Measurements from ENCODE around the gene COL23A1. TPM values are rescaled to one million over a fixed set of nuclear protein-coding genes. Genes with fewer than 3 reads are reported as not detected.
A peak's percentile ranks its signal among the peaks of the same experiment; 100 is the strongest.

COL23A1 gene
- total RNA-seq, 1 experiment from 2014 or later: 15.0 TPM

DNA sequence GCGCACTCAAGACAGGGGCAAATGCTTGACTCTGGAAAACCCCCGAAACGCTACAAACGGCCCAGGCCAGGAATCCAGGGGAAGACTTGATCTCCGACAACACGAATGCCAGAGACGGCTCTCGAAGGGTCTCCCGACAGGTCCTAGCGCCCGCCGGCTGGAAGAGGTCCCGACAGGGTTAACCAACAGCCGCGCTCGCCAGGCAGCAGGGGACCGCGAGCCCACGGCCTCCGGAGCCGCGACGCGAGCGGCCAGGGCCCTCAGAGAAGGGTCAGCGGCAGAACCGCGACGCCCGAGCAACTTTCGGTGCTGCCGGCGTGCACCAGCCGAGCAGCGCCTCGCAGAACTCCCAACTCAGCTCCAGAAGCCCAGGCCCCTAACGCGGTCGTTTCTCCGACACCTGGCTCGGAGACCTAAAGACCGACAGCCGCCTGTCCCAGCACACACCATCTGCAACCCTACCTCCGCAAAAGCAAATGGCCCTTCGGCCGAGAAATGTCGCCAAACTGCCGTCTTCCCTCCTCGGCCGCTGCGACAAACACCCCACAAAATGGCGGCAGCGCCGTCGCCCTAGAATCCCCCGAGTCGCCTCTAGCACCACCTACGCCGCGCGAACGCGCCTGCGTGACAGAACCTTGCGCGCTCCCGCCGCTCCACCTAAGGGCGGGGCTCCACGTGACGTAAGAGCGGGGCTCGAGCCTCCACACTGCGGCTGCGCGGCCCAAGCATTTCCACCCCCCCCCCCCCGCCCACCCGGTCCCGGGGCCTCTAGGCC lies 36.5 kb upstream of the COL23A1 start, which contains the start of gene CLK4:
Gene CLK4 (minus strand): TSS at position 567 of the 775 bp plus-strand sequence. CDS start 3,634 bp downstream, outside the sequence.
- peaks cover 19% of the 10 kb centered on the region for H3K27me3 Mint-ChIP-seq (ENCODE audit: low read depth)
- H3K9me3 Mint-ChIP-seq: no peaks in the 10 kb centered on the region
- peak; percentile 83 for ATAC-seq
- ChIA-PET CTCF (interaction anchor here (1.5 to 1.6 kb wide), 2 partner anchors 37 to 104 kb away, joined by 4 to 9 read pairs; partner anchors contain the start of genes COL23A1 and ZNF354A), POLR2A (interaction anchor here (1.9 kb wide), 1 partner anchor 104 kb away, joined by 7 read pairs; the partner anchor contains the start of gene ZNF354A)
- peaks cover 10% of the 10 kb centered on the region for H3K36me3 Mint-ChIP-seq
- peaks cover 41% of the 10 kb centered on the region for H3K4me1 Mint-ChIP-seq
- DNase-seq (ENCODE audit: low spot score): peak; percentile 94
- H3K4me3 Mint-ChIP-seq: peak within 1 kb of the TSS; percentile 78
- H3K27ac Mint-ChIP-seq: peak within 1 kb of the TSS; percentile 98
- TF ChIP-seq SP1 (CRISPR knock-in tag; conservative IDR thresholded peaks at IDR 0.05) (peak; percentile 38; the same call in 1 of the 2 replicates), FOXJ3 (CRISPR knock-in tag; IDR thresholded peaks at IDR 0.05; ENCODE audit: borderline replicate concordance) (no peak), TP53 (CRISPR knock-in tag; IDR thresholded peaks at IDR 0.05) (peak; percentile 71; the same call in 1 of the 2 replicates), SOX15 (CRISPR knock-in tag; IDR thresholded peaks at IDR 0.05) (no peak), RORB (CRISPR knock-in tag; IDR thresholded peaks at IDR 0.05) (no peak), ESRRA (CRISPR knock-in tag; IDR thresholded peaks at IDR 0.05; ENCODE audit: borderline replicate concordance) (no peak), ZBTB21 (CRISPR knock-in tag; IDR thresholded peaks at IDR 0.05; ENCODE audit: borderline replicate concordance) (0 out of 2 replicates have a peak, but pooled peaks have one; percentile 20), TEAD1 (CRISPR knock-in tag; IDR thresholded peaks at IDR 0.05) (no peak; the same call in 1 of the 2 replicates), SMAD4 (CRISPR knock-in tag; IDR thresholded peaks at IDR 0.05) (no peak)
- TF ChIP-seq, protein P1, sequence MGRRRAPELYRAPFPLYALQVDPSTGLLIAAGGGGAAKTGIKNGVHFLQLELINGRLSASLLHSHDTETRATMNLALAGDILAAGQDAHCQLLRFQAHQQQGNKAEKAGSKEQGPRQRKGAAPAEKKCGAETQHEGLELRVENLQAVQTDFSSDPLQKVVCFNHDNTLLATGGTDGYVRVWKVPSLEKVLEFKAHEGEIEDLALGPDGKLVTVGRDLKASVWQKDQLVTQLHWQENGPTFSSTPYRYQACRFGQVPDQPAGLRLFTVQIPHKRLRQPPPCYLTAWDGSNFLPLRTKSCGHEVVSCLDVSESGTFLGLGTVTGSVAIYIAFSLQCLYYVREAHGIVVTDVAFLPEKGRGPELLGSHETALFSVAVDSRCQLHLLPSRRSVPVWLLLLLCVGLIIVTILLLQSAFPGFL (CRISPR knock-in tag; IDR thresholded peaks at IDR 0.05; ENCODE audit: borderline replicate concordance): no peak
- TF ChIP-seq, protein P2, sequence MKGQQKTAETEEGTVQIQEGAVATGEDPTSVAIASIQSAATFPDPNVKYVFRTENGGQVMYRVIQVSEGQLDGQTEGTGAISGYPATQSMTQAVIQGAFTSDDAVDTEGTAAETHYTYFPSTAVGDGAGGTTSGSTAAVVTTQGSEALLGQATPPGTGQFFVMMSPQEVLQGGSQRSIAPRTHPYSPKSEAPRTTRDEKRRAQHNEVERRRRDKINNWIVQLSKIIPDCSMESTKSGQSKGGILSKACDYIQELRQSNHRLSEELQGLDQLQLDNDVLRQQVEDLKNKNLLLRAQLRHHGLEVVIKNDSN (CRISPR knock-in tag; IDR thresholded peaks at IDR 0.05): peak; percentile 89
- TF ChIP-seq, protein P3, sequence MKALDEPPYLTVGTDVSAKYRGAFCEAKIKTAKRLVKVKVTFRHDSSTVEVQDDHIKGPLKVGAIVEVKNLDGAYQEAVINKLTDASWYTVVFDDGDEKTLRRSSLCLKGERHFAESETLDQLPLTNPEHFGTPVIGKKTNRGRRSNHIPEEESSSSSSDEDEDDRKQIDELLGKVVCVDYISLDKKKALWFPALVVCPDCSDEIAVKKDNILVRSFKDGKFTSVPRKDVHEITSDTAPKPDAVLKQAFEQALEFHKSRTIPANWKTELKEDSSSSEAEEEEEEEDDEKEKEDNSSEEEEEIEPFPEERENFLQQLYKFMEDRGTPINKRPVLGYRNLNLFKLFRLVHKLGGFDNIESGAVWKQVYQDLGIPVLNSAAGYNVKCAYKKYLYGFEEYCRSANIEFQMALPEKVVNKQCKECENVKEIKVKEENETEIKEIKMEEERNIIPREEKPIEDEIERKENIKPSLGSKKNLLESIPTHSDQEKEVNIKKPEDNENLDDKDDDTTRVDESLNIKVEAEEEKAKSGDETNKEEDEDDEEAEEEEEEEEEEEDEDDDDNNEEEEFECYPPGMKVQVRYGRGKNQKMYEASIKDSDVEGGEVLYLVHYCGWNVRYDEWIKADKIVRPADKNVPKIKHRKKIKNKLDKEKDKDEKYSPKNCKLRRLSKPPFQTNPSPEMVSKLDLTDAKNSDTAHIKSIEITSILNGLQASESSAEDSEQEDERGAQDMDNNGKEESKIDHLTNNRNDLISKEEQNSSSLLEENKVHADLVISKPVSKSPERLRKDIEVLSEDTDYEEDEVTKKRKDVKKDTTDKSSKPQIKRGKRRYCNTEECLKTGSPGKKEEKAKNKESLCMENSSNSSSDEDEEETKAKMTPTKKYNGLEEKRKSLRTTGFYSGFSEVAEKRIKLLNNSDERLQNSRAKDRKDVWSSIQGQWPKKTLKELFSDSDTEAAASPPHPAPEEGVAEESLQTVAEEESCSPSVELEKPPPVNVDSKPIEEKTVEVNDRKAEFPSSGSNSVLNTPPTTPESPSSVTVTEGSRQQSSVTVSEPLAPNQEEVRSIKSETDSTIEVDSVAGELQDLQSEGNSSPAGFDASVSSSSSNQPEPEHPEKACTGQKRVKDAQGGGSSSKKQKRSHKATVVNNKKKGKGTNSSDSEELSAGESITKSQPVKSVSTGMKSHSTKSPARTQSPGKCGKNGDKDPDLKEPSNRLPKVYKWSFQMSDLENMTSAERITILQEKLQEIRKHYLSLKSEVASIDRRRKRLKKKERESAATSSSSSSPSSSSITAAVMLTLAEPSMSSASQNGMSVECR (CRISPR knock-in tag; IDR thresholded peaks at IDR 0.05; ENCODE audit: borderline replicate concordance): no peak
- TF ChIP-seq, protein P4, sequence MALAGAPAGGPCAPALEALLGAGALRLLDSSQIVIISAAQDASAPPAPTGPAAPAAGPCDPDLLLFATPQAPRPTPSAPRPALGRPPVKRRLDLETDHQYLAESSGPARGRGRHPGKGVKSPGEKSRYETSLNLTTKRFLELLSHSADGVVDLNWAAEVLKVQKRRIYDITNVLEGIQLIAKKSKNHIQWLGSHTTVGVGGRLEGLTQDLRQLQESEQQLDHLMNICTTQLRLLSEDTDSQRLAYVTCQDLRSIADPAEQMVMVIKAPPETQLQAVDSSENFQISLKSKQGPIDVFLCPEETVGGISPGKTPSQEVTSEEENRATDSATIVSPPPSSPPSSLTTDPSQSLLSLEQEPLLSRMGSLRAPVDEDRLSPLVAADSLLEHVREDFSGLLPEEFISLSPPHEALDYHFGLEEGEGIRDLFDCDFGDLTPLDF (CRISPR knock-in tag; IDR thresholded peaks at IDR 0.05): no peak
- TF ChIP-seq, protein P5, sequence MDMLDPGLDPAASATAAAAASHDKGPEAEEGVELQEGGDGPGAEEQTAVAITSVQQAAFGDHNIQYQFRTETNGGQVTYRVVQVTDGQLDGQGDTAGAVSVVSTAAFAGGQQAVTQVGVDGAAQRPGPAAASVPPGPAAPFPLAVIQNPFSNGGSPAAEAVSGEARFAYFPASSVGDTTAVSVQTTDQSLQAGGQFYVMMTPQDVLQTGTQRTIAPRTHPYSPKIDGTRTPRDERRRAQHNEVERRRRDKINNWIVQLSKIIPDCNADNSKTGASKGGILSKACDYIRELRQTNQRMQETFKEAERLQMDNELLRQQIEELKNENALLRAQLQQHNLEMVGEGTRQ (CRISPR knock-in tag; IDR thresholded peaks at IDR 0.05): peak; percentile 92
- TF ChIP-seq, protein P6, sequence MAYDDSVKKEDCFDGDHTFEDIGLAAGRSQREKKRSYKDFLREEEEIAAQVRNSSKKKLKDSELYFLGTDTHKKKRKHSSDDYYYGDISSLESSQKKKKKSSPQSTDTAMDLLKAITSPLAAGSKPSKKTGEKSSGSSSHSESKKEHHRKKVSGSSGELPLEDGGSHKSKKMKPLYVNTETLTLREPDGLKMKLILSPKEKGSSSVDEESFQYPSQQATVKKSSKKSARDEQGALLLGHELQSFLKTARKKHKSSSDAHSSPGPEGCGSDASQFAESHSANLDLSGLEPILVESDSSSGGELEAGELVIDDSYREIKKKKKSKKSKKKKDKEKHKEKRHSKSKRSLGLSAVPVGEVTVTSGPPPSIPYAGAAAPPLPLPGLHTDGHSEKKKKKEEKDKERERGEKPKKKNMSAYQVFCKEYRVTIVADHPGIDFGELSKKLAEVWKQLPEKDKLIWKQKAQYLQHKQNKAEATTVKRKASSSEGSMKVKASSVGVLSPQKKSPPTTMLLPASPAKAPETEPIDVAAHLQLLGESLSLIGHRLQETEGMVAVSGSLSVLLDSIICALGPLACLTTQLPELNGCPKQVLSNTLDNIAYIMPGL (CRISPR knock-in tag; IDR thresholded peaks at IDR 0.05): peak; percentile 77
- TF ChIP-seq, protein P7, sequence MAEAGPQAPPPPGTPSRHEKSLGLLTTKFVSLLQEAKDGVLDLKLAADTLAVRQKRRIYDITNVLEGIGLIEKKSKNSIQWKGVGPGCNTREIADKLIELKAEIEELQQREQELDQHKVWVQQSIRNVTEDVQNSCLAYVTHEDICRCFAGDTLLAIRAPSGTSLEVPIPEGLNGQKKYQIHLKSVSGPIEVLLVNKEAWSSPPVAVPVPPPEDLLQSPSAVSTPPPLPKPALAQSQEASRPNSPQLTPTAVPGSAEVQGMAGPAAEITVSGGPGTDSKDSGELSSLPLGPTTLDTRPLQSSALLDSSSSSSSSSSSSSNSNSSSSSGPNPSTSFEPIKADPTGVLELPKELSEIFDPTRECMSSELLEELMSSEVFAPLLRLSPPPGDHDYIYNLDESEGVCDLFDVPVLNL (CRISPR knock-in tag; IDR thresholded peaks at IDR 0.05; ENCODE audit: borderline replicate concordance, low read depth): no peak
- TF ChIP-seq, protein P8, sequence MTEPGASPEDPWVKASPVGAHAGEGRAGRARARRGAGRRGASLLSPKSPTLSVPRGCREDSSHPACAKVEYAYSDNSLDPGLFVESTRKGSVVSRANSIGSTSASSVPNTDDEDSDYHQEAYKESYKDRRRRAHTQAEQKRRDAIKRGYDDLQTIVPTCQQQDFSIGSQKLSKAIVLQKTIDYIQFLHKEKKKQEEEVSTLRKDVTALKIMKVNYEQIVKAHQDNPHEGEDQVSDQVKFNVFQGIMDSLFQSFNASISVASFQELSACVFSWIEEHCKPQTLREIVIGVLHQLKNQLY (CRISPR knock-in tag; IDR thresholded peaks at IDR 0.05): no peak
- TF ChIP-seq, protein P9, sequence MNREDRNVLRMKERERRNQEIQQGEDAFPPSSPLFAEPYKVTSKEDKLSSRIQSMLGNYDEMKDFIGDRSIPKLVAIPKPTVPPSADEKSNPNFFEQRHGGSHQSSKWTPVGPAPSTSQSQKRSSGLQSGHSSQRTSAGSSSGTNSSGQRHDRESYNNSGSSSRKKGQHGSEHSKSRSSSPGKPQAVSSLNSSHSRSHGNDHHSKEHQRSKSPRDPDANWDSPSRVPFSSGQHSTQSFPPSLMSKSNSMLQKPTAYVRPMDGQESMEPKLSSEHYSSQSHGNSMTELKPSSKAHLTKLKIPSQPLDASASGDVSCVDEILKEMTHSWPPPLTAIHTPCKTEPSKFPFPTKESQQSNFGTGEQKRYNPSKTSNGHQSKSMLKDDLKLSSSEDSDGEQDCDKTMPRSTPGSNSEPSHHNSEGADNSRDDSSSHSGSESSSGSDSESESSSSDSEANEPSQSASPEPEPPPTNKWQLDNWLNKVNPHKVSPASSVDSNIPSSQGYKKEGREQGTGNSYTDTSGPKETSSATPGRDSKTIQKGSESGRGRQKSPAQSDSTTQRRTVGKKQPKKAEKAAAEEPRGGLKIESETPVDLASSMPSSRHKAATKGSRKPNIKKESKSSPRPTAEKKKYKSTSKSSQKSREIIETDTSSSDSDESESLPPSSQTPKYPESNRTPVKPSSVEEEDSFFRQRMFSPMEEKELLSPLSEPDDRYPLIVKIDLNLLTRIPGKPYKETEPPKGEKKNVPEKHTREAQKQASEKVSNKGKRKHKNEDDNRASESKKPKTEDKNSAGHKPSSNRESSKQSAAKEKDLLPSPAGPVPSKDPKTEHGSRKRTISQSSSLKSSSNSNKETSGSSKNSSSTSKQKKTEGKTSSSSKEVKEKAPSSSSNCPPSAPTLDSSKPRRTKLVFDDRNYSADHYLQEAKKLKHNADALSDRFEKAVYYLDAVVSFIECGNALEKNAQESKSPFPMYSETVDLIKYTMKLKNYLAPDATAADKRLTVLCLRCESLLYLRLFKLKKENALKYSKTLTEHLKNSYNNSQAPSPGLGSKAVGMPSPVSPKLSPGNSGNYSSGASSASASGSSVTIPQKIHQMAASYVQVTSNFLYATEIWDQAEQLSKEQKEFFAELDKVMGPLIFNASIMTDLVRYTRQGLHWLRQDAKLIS (CRISPR knock-in tag; IDR thresholded peaks at IDR 0.05; ENCODE audit: borderline replicate concordance): no peak
